Peyer's patch (tissue), 4 donors: ENCODE results near the gene ALG2. TPM values are rescaled to one million over a fixed set of nuclear protein-coding genes. Genes with fewer than 3 reads are reported as not detected.

Experiments used
- DNase-seq, 3 donors: peaks; one replicate each; pipeline ENCODE4 v3.0.0-alpha.2; 2017 to 2019
- H3K27ac ChIP-seq, 4 donors: fragments of 200-600 bp; sonication (generic); one replicate each; pipeline ENCODE4 v1.5.1; 2016 to 2019
- H3K27me3 ChIP-seq, 2 donors: fragments of 200-600 bp; sonication (generic); one replicate each; pipeline ENCODE4 v1.5.1; 2019
- H3K36me3 ChIP-seq, 3 donors: fragments of 200-600 bp; sonication (generic); one replicate each; pipeline ENCODE4 v1.5.1; 2016 to 2019
- H3K4me1 ChIP-seq, 4 donors: fragments of 200-600 bp; sonication (generic); one replicate each; pipeline ENCODE4 v1.5.1; 2016 to 2019
- H3K4me3 ChIP-seq, 4 donors: fragments of 200-600 bp; sonication (generic); 1 replicate in 3 of 4; 2 replicates in 1 of 4; pipeline ENCODE4 v1.5.1; 2016 to 2019; ENCODE audit warnings: mild to moderate bottlenecking in 1 of 4
- H3K9me3 ChIP-seq, 4 donors: fragments of 200-600 bp; sonication (generic); one replicate each; pipeline ENCODE4 v1.5.1; 2016 to 2019; ENCODE audit warnings: mild to moderate bottlenecking in 1 of 4
- CTCF ChIP-seq, 6 experiments: fragments of 450-650 bp in 4 of 6; fragments of 200-600 bp in 2 of 6; sonication (generic) in 1 of 6; IDR thresholded peaks; one replicate each; pipeline ENCODE4 v1.5.1; 2017 to 2019; ENCODE audit warnings: antibody characterized with exemption in 6 of 6, mild to moderate bottlenecking in 3 of 6, moderate library complexity in 1 of 6
- POLR2A ChIP-seq, 2 donors: fragments of 450-650 bp; IDR thresholded peaks; one replicate each; pipeline ENCODE4 v1.5.1; 2017; ENCODE audit warnings: antibody characterized with exemption in 2 of 2, mild to moderate bottlenecking in 2 of 2, moderate library complexity in 2 of 2
- total RNA-seq, 4 donors: library from RNA; depleted of rRNA; stranded (reverse); fragments of >200 nt; gene quantifications; one replicate each; pipeline ENCODE4 v1.1.0, GENCODE V29; 2016

The ALG2 gene
- total RNA-seq, 4 donors from 2014 or later: 19.0 to 36.2 (median 31.0) TPM

GRCh38 chr9:99177576-99178366 is 44.0 kb downstream of the ALG2 start:
- Histone ChIP-seq H3K4me3 (no peak overlapping the region), H3K27me3 (no peaks in the 10 kb centered on the region), H3K27ac (no peak overlapping the region), H3K9me3 (no peaks in the 10 kb centered on the region), H3K36me3 (no peaks in the 10 kb centered on the region), H3K4me1 (no peaks in the 10 kb centered on the region)
- no peak for DNase-seq
- TF ChIP-seq POLR2A (IDR thresholded peaks at IDR 0.05) (no peak), CTCF (IDR thresholded peaks at IDR 0.05) (no peak)

- Histone ChIP-seq H3K4me1 (no peaks in the 10 kb centered on the region), H3K27ac (no peak overlapping the region), H3K36me3 (no peaks in the 10 kb centered on the region), H3K4me3 (no peak overlapping the region), H3K27me3 (no peaks in the 10 kb centered on the region), H3K9me3 (no peaks in the 10 kb centered on the region)
- TF ChIP-seq CTCF (IDR thresholded peaks at IDR 0.05): no peak
- no peak for TF ChIP-seq POLR2A (IDR thresholded peaks at IDR 0.05)
- DNase-seq: no peak
Measured at GRCh38 chr9:99176527-99177013, 45.2 kb downstream of the ALG2 start.

GRCh38 chr9:99173570-99174504 is 47.9 kb downstream of the ALG2 start:
- no peak overlapping the region for H3K4me3 ChIP-seq
- no peak for TF ChIP-seq CTCF (IDR thresholded peaks at IDR 0.05)
- TF ChIP-seq POLR2A (IDR thresholded peaks at IDR 0.05): no peak
- no peaks in the 10 kb centered on the region for H3K9me3 ChIP-seq
- no peak for DNase-seq
- H3K27me3 ChIP-seq: no peaks in the 10 kb centered on the region
- H3K27ac ChIP-seq: no peak overlapping the region
- H3K4me1 ChIP-seq: no peaks in the 10 kb centered on the region
- no peaks in the 10 kb centered on the region for H3K36me3 ChIP-seq

- no peak for TF ChIP-seq CTCF (IDR thresholded peaks at IDR 0.05)
- TF ChIP-seq POLR2A (IDR thresholded peaks at IDR 0.05): no peak
- H3K4me3 ChIP-seq: no peak overlapping the region
- H3K27ac ChIP-seq: no peak overlapping the region
- no peaks in the 10 kb centered on the region for H3K4me1 ChIP-seq
- H3K27me3 ChIP-seq: no peaks in the 10 kb centered on the region
- no peaks in the 10 kb centered on the region for H3K36me3 ChIP-seq
- no peaks in the 10 kb centered on the region for H3K9me3 ChIP-seq
- no peak for DNase-seq
Measured at GRCh38 chr9:99172124-99173091, 49.3 kb downstream of the ALG2 start.
